HG03521 (cell line): ENCODE measurements around the gene RPS3A.
"Not testable (repeated sequence)": the region's sequence is repeated elsewhere in the genome, so short reads cannot be mapped to it uniquely, and the experiment has no call there.

Source experiments
- ATAC-seq: cut with Tn5 transposase; IDR thresholded peaks from one replicate; pipeline ENCODE4 v1.9.1; 2021; ENCODE audit warnings: mild to moderate bottlenecking, moderate library complexity; ENCODE audit not compliant: unreplicated experiment

RPS3A gene

DNA sequence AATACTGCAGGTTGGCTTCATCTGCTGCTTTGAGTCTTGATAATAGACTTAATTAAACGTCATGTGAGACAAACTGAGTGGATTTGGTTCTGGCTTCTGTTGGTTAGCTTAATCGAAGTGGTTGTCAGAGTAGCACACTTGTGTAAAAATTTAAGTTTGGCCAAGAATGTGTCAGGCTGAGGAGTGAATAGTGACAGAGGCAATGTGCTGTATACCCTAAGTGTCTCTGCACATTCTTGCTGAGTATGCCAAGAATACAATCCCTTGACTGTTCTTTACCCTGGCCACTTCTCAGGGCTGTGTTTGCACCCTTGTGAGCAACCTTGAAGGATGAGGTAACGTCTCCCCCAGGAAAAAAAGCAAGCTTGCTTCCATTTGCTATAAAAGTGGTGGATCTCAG is 14.9 kb downstream of the RPS3A start:
- no peak for ATAC-seq

DNA sequence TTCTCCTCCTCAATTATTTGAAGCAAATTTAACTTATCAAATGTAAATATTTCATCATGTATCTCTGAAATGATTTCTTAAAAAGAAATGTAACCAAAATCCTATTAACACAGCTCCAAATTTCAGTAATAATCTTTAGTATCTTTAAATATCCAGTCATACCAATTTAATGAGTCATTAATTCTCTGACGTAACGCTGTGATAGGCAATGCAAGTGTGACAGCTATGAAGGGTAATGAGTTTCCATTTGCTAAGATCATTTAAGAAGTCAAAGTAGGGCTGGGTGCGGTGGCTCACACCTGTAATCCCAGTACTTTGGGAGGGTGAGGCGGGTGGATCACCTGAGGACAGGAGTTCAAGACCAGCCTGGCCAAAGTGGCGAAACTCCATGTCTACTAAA is 15.6 kb downstream of the RPS3A start:
- ATAC-seq: no peak

DNA sequence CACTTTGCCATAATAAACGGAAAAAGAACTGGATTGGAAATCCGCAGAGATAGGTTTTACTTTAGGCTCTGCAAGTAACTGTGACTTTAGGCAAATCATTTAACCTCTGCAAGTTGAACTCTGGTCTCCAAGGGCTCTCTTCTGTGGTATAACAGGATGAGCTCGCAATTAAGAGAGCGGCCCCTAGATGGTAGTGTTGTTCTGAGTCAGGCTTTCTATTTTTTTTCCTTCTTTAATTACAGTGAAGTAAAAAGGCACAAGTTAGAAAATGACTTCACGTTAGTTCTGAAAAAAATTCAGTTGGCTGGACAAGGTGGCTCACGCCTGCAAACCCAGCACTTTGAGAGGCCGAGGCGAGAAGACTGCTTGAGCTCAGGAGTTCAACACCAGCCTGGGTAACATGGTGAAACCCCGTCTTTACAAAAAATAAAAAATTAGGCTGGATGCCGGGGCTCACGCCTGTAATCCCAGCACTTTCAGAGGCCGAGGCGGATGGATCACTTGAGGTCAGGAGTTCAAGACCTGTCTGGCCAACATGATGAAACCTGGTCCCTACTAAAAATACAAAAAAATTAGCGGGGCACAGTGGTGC is 18.0 kb downstream of the RPS3A start:
- ATAC-seq: peak; percentile 85

DNA sequence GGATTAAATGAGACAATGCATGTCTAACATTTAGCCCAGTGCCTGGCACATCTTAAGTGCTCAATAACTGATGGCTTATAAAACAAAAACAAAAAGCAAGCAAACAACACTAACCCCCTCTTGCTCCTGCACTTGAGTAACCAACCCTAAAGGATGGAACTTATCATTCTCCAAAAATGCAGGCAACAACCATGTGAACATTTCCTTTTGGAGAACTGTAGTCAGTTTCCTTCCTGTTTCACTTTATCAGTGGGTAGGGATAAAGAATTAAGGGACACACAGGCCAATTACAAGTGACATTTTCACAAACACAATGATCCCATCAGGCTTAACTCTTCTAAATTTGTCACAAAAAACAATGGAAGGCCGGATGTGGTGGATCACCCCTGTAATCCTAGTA is 30.4 kb downstream of the RPS3A start:
- ATAC-seq: no peak

DNA sequence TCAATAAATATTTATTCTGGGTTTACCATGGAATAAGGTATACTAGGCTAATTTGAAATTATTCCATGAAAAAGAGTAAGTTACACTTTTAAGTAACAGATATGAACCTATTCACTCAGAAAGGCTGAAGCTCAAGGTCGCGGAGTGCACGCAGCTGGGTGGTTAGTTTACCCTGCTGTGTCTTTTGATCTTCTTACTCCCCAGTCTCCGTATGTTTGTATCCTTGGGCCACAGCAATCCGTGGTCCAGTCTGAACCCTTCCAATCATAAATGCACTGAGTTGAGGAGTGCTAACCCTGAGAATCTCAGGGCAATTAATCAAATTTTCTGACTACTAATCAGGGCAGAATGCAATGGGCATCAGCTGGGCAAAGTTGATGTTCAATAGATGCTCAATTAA is 33.9 kb downstream of the RPS3A start:
- no peak for ATAC-seq

- not testable (repeated sequence) for ATAC-seq
Observed at GRCh38 chr4:151136048-151136447, 36.6 kb downstream of the RPS3A start.

DNA sequence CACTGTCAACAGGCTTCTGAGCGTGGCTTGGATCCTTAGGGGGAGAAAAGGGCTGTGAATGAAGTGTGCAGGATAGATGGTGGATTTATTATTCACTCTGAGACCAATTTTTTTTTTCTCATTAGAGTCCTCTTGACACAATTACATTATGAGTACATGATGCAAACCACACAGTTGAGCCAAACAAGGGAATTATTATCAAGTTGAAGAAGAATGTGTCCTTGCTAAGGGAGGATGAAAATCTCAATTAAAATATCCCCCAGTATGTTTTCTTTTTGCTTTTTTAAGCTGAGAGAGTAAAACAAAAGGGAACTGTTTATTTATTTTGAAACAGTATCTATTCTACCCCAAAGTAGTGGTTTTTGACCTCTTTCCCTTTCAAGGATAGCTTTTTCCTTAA is 40.4 kb downstream of the RPS3A start:
- no peak for ATAC-seq

GRCh38 chr4:151142758-151143157 is 43.3 kb downstream of the RPS3A start:
- no peak for ATAC-seq

DNA sequence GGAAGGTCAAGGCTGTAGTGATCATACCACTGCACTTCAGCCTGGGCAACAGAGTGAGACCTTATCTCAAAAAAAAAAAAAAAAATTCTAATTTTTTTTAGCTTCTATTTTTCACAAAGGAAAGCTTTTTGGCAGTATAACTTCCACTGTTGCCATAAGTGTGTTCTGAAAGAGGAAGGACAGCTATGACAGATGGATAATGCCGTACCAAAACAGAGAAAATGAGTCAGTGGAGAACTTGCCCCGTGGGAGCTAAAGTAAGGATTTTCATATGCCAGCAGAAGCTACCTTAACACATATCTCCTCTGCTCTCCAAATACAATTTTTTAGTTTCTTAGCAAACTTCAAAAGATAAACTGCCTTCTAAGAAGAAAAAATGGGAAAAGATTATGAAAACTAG is 43.7 kb downstream of the RPS3A start:
- no peak for ATAC-seq

DNA sequence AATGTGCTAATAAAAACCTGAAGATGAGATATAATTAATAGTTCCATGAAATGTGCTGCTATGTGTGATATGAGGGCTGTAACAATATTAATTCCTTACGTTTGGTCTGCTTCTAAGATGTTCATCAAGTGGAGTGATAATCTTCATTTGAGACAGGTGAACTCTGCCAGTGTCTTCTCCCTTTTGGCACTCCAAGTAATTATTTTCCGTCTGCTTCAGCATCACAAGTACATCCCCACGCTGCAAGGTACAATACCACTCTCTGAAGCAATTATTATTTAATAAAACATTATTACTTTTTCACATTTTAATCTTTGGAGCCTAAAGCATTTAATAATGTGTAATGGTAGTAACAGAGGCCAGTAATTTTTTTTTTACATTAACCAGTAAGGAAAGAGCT is 44.4 kb downstream of the RPS3A start:
- no peak for ATAC-seq

- no peak for ATAC-seq
Observed at GRCh38 chr4:151144329-151145072, 45.1 kb downstream of the RPS3A start.

DNA sequence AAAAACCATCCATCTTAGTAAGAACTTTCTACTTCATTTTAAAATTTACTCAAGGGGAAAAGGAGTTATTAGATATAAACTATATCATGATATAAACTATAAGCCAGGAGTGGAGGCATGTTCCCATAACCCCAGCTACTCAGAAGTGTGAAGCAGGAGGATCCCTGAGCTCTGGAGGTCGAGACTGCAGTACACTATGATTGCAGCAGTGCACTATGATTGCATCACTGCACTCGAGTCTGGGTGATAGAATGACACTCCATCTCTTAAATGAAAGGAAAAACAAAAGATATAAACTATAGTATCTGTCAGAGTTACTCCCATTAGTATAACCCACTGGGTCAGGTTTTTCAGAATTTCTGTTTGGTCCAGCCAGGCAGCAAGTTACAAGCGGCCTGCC is 47.6 kb downstream of the RPS3A start:
- ATAC-seq: no peak

- no peak for ATAC-seq
Observed at GRCh38 chr4:151148261-151148660, 48.8 kb downstream of the RPS3A start.

- no peak for ATAC-seq
Observed at GRCh38 chr4:151150821-151151580, 51.6 kb downstream of the RPS3A start.

GRCh38 chr4:151152028-151152427 is 52.6 kb downstream of the RPS3A start:
- no peak for ATAC-seq

DNA sequence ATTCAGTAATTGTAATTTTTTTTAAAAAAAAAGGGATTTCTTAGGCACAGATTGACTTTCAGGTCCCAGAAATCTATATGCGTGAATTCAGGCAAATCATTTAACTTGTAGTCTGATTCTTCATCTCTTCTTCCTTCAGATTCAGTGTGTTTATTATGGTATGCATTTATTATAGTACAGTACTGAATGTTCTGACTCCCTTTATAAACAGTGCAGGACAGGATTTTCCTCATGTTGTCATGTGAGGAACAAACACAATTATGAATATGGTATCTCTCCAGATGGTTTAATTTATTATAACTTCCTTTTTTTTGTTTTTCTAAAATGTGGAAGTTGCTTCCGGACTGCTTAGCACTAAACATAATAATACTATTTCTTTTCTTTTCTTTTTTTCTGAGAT is 54.2 kb downstream of the RPS3A start:
- no peak for ATAC-seq
